Stimulated activated CD4-positive, alpha-beta T cell treated with anti-CD3 and anti-CD28 coated beads, Interleukin-1b, Interleukin-23, amount 100 ng/mL, for 1 hour (primary cell): ENCODE results near the gene PODN.

Experiments used
- DNase-seq, 2 donors: peaks; one replicate each; pipeline ENCODE4 v3.0.0-alpha.2; 2020; ENCODE audit warnings: low read depth in 2 of 2

The PODN gene

DNA sequence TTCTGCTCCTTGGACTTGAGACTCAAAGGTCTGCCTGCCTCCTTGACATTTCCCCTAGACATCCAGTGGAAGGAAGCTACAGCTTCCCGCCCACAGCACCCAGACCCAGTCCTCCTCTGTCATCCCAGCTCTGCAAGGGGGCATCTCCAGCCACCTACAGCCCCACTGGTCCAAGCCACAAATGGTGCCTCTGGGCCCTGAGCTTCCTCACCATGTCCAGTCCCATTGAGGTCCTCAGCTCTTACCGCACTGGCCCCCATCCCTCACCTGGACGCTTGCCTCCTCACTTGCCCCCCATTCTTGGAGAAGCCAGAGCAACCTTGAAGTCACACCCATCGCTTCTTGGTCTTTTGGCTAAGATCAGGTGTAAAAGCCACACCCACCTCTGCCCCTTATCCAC, 13.2 kb downstream of the PODN start:
- no peak for DNase-seq

DNA sequence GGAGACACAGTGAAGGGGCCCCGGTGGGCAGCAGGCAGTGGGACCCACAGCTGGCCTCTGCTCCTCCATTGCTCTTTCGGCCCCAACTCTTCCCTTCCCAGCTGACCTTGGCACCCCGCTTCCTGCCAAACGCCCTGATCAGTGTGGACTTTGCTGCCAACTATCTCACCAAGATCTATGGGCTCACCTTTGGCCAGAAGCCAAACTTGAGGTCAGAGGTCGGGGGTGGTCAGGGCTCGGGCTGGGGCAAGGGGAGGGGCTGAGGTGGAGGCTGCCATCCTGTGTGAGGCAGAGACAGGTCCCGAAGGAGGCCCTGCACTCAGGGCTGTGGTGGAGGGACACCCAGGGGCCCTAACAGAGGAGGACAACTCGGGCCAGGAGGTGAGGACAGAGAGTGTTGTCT, 13.7 kb downstream of the PODN start:
- no peak for DNase-seq

DNA sequence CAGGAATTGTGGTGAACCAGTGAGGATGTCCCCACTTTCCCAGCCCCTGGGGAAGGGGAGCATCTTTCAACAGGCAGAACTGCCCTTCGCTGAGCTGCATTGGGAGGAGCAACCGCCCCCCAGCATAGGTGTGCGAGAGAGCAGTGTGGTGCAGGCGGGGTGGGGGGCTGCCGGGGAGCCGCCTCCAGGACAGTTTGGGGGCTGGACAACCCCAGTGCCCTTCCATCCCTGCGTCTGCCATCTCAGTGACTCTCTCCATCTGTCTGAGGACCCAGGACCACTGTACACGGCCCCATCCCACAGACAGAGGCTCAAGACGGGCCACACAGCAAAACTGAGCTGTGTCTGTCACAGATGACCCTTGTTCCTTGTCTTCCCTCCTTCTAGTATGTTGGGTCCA, 14.2 kb downstream of the PODN start:
- DNase-seq, result no peak

DNA sequence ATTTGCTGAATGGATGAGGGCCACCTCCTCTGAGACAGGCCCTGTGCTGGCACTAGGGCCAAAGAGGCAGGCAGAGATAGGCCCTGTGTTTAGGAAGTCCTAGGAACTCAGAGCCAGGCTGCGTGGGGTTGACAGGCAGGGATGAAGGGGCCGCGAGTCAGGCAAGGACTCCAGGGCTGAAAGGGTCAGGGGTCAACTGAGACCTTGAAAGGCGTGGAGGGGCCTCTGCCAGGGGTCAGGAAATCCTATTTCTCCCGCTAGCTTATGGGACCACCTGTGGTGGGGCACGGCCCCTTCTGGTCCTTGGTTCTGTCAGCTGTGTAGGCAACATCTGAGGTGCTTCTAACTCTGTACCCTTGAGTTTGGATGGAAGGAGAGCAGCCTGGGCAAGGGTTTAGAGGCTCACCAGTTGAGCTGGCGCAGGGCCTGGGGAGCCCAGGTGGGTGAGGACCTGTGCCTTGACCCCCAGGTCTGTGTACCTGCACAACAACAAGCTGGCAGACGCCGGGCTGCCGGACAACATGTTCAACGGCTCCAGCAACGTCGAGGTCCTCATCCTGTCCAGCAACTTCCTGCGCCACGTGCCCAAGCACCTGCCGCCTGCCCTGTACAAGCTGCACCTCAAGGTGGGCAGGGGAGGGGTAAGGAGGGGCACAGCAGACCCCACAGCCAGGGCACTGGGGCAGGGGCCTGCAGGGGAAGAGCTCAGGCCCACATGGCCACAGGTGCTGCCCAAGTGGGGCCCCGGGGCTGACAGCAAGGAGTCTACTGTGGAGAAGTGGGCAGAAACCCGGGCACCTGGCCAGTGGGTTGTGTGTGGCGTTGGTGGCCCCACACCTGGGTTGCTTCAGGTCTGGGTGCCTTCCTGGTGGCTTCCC, 14.9 kb downstream of the PODN start:
- DNase-seq, result no peak

GRCh38 chr1:53077599-53077965, 15.6 kb downstream of the PODN start:
- no peak for DNase-seq

DNA sequence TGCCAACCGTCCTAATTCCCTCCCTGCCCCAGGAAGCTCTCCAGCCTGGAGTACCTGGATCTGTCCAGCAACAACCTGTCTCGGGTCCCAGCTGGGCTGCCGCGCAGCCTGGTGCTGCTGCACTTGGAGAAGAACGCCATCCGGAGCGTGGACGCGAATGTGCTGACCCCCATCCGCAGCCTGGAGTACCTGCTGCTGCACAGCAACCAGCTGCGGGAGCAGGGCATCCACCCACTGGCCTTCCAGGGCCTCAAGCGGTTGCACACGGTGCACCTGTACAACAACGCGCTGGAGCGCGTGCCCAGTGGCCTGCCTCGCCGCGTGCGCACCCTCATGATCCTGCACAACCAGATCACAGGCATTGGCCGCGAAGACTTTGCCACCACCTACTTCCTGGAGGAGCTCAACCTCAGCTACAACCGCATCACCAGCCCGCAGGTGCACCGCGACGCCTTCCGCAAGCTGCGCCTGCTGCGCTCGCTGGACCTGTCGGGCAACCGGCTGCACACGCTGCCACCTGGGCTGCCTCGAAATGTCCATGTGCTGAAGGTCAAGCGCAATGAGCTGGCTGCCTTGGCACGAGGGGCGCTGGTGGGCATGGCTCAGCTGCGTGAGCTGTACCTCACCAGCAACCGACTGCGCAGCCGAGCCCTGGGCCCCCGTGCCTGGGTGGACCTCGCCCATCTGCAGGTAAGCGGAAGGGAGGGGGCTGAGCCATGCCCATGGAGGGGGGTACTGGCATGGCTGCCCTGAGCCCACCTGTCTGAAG, 16.5 kb downstream of the PODN start:
- DNase-seq, result no peak

GRCh38 chr1:53079251-53079650, 17.2 kb downstream of the PODN start:
- no peak for DNase-seq

GRCh38 chr1:53080041-53080440, 18.0 kb downstream of the PODN start:
- DNase-seq, result no peak

- no peak for DNase-seq
Measured at GRCh38 chr1:53080769-53081168, 18.8 kb downstream of the PODN start.

GRCh38 chr1:53081384-53082066, 19.5 kb downstream of the PODN start:
- no peak for DNase-seq

GRCh38 chr1:53082826-53083455, 20.9 kb downstream of the PODN start:
- DNase-seq, result no peak

GRCh38 chr1:53083636-53084588, 21.9 kb downstream of the PODN start:
- DNase-seq, result no peak

GRCh38 chr1:53084589-53084971, 22.6 kb downstream of the PODN start:
- DNase-seq, result no peak

DNA sequence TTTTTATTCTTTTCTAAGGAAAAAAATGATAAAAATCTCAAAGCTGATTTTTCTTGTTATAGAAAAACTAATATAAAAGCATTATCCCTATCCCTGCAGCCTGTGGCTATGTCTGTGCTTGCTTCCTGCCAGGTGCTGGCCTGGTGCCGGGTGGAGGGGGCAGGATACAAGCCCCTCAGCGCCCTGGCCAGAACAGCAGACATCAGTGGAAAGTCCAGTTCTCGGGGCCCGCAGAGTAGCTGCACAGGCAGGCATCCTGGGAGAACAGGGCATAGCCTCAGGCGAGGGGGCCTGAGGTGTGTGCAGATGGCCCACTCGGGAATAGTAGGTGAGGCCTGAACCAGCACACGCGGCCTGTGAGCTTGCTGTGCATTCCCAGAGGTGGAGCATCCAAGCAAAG, 23.4 kb downstream of the PODN start:
- no peak for DNase-seq

DNA sequence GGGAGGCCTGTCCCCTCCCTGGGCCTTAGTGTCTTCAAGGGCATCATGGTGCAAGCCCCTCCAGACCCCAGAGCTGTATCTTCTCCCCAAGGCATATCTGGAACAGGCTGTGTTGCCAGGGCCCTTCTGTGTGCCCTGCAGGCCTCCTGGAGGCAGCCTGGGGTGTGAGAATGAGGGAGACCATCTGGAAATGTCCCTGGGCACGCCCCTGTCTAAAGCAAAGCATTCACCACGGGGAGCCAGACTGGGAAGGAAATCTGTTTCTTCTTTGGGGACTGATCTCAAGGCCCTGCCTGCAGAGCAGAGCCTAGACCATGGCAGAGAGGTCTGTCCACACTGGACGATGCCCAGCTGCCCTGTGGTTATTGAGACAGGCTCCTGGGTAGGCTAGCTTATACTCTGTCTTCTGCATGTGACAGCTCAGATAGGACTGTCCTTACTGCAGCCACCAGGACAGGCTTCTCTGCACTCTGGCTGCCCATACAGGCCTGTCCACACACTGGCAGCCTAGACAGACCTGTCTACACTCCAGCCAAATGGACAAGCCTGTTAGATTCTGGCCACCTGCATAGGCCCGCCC, 24.6 kb downstream of the PODN start:
- DNase-seq, result no peak

GRCh38 chr1:53087332-53088285, 25.6 kb downstream of the PODN start:
- DNase-seq, result no peak

- no peak for DNase-seq
Measured at GRCh38 chr1:53088616-53089300, 26.7 kb downstream of the PODN start.

DNA sequence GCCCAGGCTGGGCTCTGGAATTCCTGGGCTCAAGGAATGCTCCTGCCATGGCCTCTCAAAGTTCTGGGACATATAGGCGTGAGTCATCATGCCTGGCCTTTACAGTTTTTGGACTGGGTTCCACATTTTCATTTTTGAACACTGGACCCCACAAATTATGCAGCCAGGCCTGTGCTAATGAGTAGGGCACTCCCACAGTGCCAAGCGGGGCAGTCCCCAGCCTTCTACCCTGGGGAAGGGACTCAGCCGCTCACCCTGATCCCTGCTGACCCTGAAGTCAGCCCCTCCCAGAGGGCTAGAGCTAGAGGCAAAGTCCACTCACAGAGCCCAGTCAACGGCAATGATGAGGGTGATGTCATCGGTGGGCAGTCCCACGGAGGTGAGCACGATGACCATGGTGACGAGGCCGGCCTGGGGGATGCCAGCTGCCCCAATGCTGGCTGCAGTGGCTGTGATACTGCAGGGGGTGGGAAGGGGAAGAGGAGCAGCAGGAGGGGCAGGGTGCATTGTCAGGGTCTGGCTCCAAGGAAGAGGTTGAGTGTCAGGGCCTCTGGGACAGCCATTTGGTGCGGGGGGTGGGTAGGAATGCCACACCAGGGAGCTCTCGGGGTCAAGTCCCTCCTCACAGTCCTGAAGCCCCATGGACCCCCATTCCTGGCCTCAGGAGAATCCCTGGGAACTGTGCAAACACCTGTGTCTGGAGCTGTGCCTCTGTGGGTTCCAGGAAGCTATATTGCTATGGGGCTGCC, 27.6 kb downstream of the PODN start:
- DNase-seq, result no peak
